Glutamatergic neuron (in vitro differentiated cells): ENCODE results near the gene NRXN3. TPM values are rescaled to one million over a fixed set of nuclear protein-coding genes. Genes with fewer than 3 reads are reported as not detected.

Experiments
- DNase-seq: peaks from one replicate; pipeline ENCODE4 v3.0.0; 2022
- H3K27ac Mint-ChIP-seq: one replicate; pipeline ENCODE4 v1.8.0; 2020; ENCODE audit warnings: mild to moderate bottlenecking, mixed read lengths, inconsistent platforms; ENCODE audit not compliant: unreplicated experiment
- H3K27me3 Mint-ChIP-seq: one replicate; pipeline ENCODE4 v1.8.0; 2020; ENCODE audit warnings: mild to moderate bottlenecking, moderate library complexity, mixed read lengths, inconsistent platforms; ENCODE audit not compliant: unreplicated experiment
- H3K36me3 Mint-ChIP-seq: one replicate; pipeline ENCODE4 v1.8.0; 2020; ENCODE audit warnings: mild to moderate bottlenecking, mixed read lengths, inconsistent platforms; ENCODE audit not compliant: unreplicated experiment
- H3K4me1 Mint-ChIP-seq: one replicate; pipeline ENCODE4 v1.8.0; 2020; ENCODE audit warnings: mild to moderate bottlenecking, low read depth, mixed read lengths, inconsistent platforms; ENCODE audit not compliant: unreplicated experiment
- H3K4me3 Mint-ChIP-seq: one replicate; pipeline ENCODE4 v1.8.0; 2020; ENCODE audit warnings: mild to moderate bottlenecking, mixed read lengths, inconsistent platforms; ENCODE audit not compliant: unreplicated experiment
- H3K9me3 Mint-ChIP-seq: one replicate; pipeline ENCODE4 v1.8.0; 2020; ENCODE audit warnings: mild to moderate bottlenecking, moderate library complexity, mixed read lengths, inconsistent platforms; ENCODE audit not compliant: unreplicated experiment
- CTCF ChIP-seq: fragments of 200-600 bp; sonication (generic); IDR thresholded peaks from one replicate; pipeline ENCODE4 v1.5.0; 2021; ENCODE audit not compliant: partially characterized antibody, unreplicated experiment
- total RNA-seq: library from RNA; stranded (reverse); fragmentation: NEBNext Ultra II Directional; extraction: Animal tissue kit (Norgen Biotek cat#: 25700); gene quantifications from one replicate; pipeline ENCODE4 v1.2.1, GENCODE V29; 2021; ENCODE audit not compliant: unreplicated experiment

The NRXN3 gene
- total RNA-seq, 1 donor from 2014 or later: 1.2 TPM

GRCh38 chr14:78710963-78711362 lies 540.8 kb downstream of the NRXN3 start:
- H3K4me3 Mint-ChIP-seq: no peak overlapping the region
- H3K36me3 Mint-ChIP-seq: no peaks in the 10 kb centered on the region
- H3K4me1 Mint-ChIP-seq: peaks cover 12% of the 10 kb centered on the region
- no peak for DNase-seq
- peak overlapping the region; percentile 71 for H3K27ac Mint-ChIP-seq
- no peak for TF ChIP-seq CTCF
- no peaks in the 10 kb centered on the region for H3K9me3 Mint-ChIP-seq
- H3K27me3 Mint-ChIP-seq: no peaks in the 10 kb centered on the region

- no peak for TF ChIP-seq CTCF
- no peaks in the 10 kb centered on the region for H3K27me3 Mint-ChIP-seq
- peaks cover 12% of the 10 kb centered on the region for H3K4me1 Mint-ChIP-seq
- no peaks in the 10 kb centered on the region for H3K9me3 Mint-ChIP-seq
- no peak overlapping the region for H3K27ac Mint-ChIP-seq
- no peak overlapping the region for H3K4me3 Mint-ChIP-seq
- H3K36me3 Mint-ChIP-seq: no peaks in the 10 kb centered on the region
- DNase-seq: no peak
Measured at GRCh38 chr14:78713716-78714115, 543.5 kb downstream of the NRXN3 start.

DNA sequence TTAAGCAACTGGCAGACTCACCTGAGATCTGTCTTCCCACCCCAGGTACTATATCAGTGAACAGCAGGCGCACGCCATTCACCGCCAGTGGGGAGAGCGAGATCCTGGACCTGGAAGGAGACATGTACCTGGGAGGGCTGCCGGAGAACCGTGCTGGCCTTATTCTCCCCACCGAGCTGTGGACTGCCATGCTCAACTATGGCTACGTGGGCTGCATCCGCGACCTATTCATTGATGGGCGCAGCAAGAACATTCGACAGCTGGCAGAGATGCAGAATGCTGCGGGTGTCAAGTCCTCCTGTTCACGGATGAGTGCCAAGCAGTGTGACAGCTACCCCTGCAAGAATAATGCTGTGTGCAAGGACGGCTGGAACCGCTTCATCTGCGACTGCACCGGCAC lies 544.5 kb downstream of the NRXN3 start:
- no peaks in the 10 kb centered on the region for H3K9me3 Mint-ChIP-seq

DNA sequence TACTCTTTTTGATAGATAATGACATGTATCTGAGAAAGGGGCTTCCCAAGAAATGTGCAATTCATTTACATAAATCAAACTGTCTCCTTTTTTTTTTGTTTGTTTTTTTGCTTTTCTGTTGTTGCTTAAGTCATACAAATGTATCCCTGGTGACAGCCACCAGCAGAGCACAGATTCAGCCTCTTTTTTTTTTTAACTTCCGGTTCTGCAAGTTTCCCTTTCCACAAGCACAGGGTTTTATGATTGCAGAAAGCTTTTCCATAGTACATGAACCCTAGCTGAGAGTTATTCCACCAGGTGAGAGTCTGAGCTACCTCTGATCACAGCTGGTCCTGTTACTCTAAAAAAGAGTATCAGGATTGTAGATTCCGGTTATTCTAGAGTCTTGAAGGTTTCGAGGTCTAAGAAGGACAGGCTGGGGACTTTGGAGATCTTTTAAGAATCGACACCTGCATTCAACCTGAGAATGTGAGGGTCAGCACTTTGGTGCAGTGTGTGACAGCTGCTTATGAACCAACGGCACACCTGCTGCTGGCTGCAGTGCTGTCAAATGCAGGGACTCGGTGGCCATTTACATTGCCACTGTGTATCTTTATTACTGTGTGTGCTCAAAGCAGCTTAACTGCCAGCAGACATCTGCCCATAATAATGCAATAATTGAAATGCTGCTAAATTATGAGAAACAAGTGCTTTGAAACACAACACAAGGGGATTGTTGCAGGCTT lies 551.7 kb downstream of the NRXN3 start:
- H3K27me3 Mint-ChIP-seq: no peaks in the 10 kb centered on the region
- no peaks in the 10 kb centered on the region for H3K4me1 Mint-ChIP-seq
- no peaks in the 10 kb centered on the region for H3K9me3 Mint-ChIP-seq
- no peak for TF ChIP-seq CTCF
- H3K36me3 Mint-ChIP-seq: no peaks in the 10 kb centered on the region
- no peak overlapping the region for H3K4me3 Mint-ChIP-seq
- no peak for DNase-seq
- no peak overlapping the region for H3K27ac Mint-ChIP-seq

More for the DNA sequence above, 544.5 kb downstream of the NRXN3 start:
- H3K4me1 Mint-ChIP-seq: peaks cover 10% of the 10 kb centered on the region
- DNase-seq: no peak
- no peaks in the 10 kb centered on the region for H3K36me3 Mint-ChIP-seq
- H3K27me3 Mint-ChIP-seq: no peaks in the 10 kb centered on the region
- no peak overlapping the region for H3K27ac Mint-ChIP-seq
- H3K4me3 Mint-ChIP-seq: no peak overlapping the region
- no peak for TF ChIP-seq CTCF

GRCh38 chr14:78725086-78725485 lies 554.9 kb downstream of the NRXN3 start:
- no peak overlapping the region for H3K27ac Mint-ChIP-seq
- H3K27me3 Mint-ChIP-seq: no peaks in the 10 kb centered on the region
- H3K9me3 Mint-ChIP-seq: no peaks in the 10 kb centered on the region
- no peak overlapping the region for H3K4me3 Mint-ChIP-seq
- H3K36me3 Mint-ChIP-seq: no peaks in the 10 kb centered on the region
- no peak for TF ChIP-seq CTCF
- no peak for DNase-seq
- no peaks in the 10 kb centered on the region for H3K4me1 Mint-ChIP-seq
